T-helper 2 cell treated with Interferon-gamma antibody and Interleukin-4, amounts not matched to agents 5 μg/mL and 100 μg/mL, for 36 hours (primary cell): ENCODE measurements around the gene GMCL1.

Source experiments
- DNase-seq: peaks from one replicate; pipeline ENCODE4 v3.0.0; 2021; ENCODE audit warnings: low spot score
- H3K27ac Mint-ChIP-seq: one replicate; pipeline ENCODE4 v1.8.0; 2021; ENCODE audit warnings: mild to moderate bottlenecking, mixed read lengths
- H3K27me3 Mint-ChIP-seq: one replicate; pipeline ENCODE4 v1.8.0; 2021; ENCODE audit warnings: low read depth, mixed read lengths
- H3K36me3 Mint-ChIP-seq: one replicate; pipeline ENCODE4 v1.8.0; 2021; ENCODE audit warnings: low read depth, mixed read lengths
- H3K4me1 Mint-ChIP-seq: one replicate; pipeline ENCODE4 v1.8.0; 2021; ENCODE audit warnings: low read depth, mixed read lengths
- H3K4me3 Mint-ChIP-seq: one replicate; pipeline ENCODE4 v1.8.0; 2022; ENCODE audit warnings: mild to moderate bottlenecking, moderate library complexity, mixed read lengths
- H3K9me3 Mint-ChIP-seq: one replicate; pipeline ENCODE4 v1.8.0; 2021; ENCODE audit warnings: mixed read lengths

GMCL1 gene

GRCh38 chr2:69914164-69914949 lies 84.9 kb downstream of the GMCL1 start:
- H3K36me3 Mint-ChIP-seq: peaks cover 26% of the 10 kb centered on the region
- peak; percentile 100 for DNase-seq
- H3K9me3 Mint-ChIP-seq: no peaks in the 10 kb centered on the region
- H3K4me1 Mint-ChIP-seq: peaks cover 25% of the 10 kb centered on the region
- H3K27me3 Mint-ChIP-seq: no peaks in the 10 kb centered on the region
- H3K4me3 Mint-ChIP-seq: peak overlapping the region; percentile 85
- H3K27ac Mint-ChIP-seq: peak overlapping the region; percentile 88

- H3K27me3 Mint-ChIP-seq: no peaks in the 10 kb centered on the region
- H3K9me3 Mint-ChIP-seq: no peaks in the 10 kb centered on the region
- peak; percentile 30 for DNase-seq
- peaks cover 30% of the 10 kb centered on the region for H3K36me3 Mint-ChIP-seq
- H3K4me1 Mint-ChIP-seq: peaks cover 25% of the 10 kb centered on the region
- peak within 1 kb of the TSS; percentile 85 for H3K4me3 Mint-ChIP-seq
- H3K27ac Mint-ChIP-seq: peak within 1 kb of the TSS; percentile 88
Observed at GRCh38 chr2:69914950-69915945, 85.8 kb downstream of the GMCL1 start, which contains the start of gene MXD1. MXD1 (plus strand) TSS chr2:69915109; CDS start chr2:69915331, 222 bp downstream.

GRCh38 chr2:69916106-69916505 lies 86.6 kb downstream of the GMCL1 start:
- H3K27me3 Mint-ChIP-seq: no peaks in the 10 kb centered on the region
- H3K4me3 Mint-ChIP-seq: peak overlapping the region; percentile 77
- DNase-seq: no peak
- peak overlapping the region; percentile 71 for H3K27ac Mint-ChIP-seq
- H3K36me3 Mint-ChIP-seq: peaks cover 35% of the 10 kb centered on the region
- no peaks in the 10 kb centered on the region for H3K9me3 Mint-ChIP-seq
- H3K4me1 Mint-ChIP-seq: peaks cover 25% of the 10 kb centered on the region

- Mint-ChIP-seq H3K4me1 (peaks cover 21% of the 10 kb centered on the region), H3K27ac (no peak overlapping the region), H3K9me3 (no peaks in the 10 kb centered on the region), H3K36me3 (peaks cover 42% of the 10 kb centered on the region), H3K27me3 (no peaks in the 10 kb centered on the region), H3K4me3 (no peak overlapping the region)
- DNase-seq: no peak
Observed at GRCh38 chr2:69917852-69918251, 88.4 kb downstream of the GMCL1 start.

GRCh38 chr2:69918401-69918800 lies 88.9 kb downstream of the GMCL1 start:
- Mint-ChIP-seq H3K9me3 (no peaks in the 10 kb centered on the region), H3K27me3 (no peaks in the 10 kb centered on the region), H3K36me3 (peaks cover 46% of the 10 kb centered on the region), H3K4me3 (no peak overlapping the region), H3K4me1 (peaks cover 23% of the 10 kb centered on the region), H3K27ac (no peak overlapping the region)
- no peak for DNase-seq

- no peak for DNase-seq
- Mint-ChIP-seq H3K4me3 (no peak overlapping the region), H3K36me3 (peaks cover 49% of the 10 kb centered on the region), H3K9me3 (no peaks in the 10 kb centered on the region), H3K27me3 (no peaks in the 10 kb centered on the region), H3K4me1 (peaks cover 17% of the 10 kb centered on the region), H3K27ac (no peak overlapping the region)
Observed at GRCh38 chr2:69923116-69923515, 93.7 kb downstream of the GMCL1 start.

GRCh38 chr2:69926849-69927515 lies 97.5 kb downstream of the GMCL1 start:
- Mint-ChIP-seq H3K9me3 (no peaks in the 10 kb centered on the region), H3K27ac (no peak overlapping the region), H3K4me3 (no peak overlapping the region), H3K4me1 (peaks cover 19% of the 10 kb centered on the region), H3K36me3 (peaks cover 39% of the 10 kb centered on the region), H3K27me3 (no peaks in the 10 kb centered on the region)
- no peak for DNase-seq
